Breast epithelium (tissue), 3 donors: ENCODE results near the gene SMCO3.

ENCODE experiments used
- CTCF ChIP-seq, 3 donors: fragments of 450-650 bp; IDR thresholded peaks; one replicate each; pipeline ENCODE4 v1.5.1; 2016 to 2017; ENCODE audit warnings: antibody characterized with exemption in 3 of 3, mild to moderate bottlenecking in 3 of 3, moderate library complexity in 3 of 3
- POLR2A ChIP-seq: fragments of 450-650 bp; IDR thresholded peaks from one replicate; pipeline ENCODE4 v1.6.1; 2016; ENCODE audit warnings: antibody characterized with exemption, mild to moderate bottlenecking, moderate library complexity
- POLR2AphosphoS5 ChIP-seq, 3 donors: sonication (generic); formaldehyde crosslinking; IDR thresholded peaks; one replicate each; pipeline ENCODE4 v1.6.1; 2017; ENCODE audit warnings: antibody characterized with exemption in 3 of 3

- TF ChIP-seq CTCF (IDR thresholded peaks at IDR 0.05), result no peak
- TF ChIP-seq POLR2A, result no peak
- TF ChIP-seq POLR2AphosphoS5 (IDR thresholded peaks at IDR 0.05), result no peak
Measured at GRCh38 chr12:14852880-14853279, 38.9 kb upstream of the SMCO3 start.
